ENCODE results near the gene ELMO1. TPM values are rescaled to one million over a fixed set of nuclear protein-coding genes. Genes with fewer than 3 reads are reported as not detected.

The ELMO1 gene
- total RNA-seq, 1 experiment from 2014 or later, result not detected

GRCh38 chr7:37283716-37284115, 164.9 kb downstream of the ELMO1 start:
- CTCF ChIA-PET, result interaction anchor here (0.5 kb wide), 1 partner anchor 36 kb away, joined by 3 read pairs; no protein-coding TSS in a partner anchor
- no TSS peak for BruUV-seq (replicated peaks)
- Histone ChIP-seq H3K4me3 (ENCODE audit: low read depth, low read length, poor library complexity, severe bottlenecking) (no peak overlapping the region), H3K9me3 (ENCODE audit: low read depth, low read length, poor library complexity, severe bottlenecking) (no peaks in the 10 kb centered on the region), H3K36me3 (ENCODE audit: insufficient read depth, low read length, poor library complexity, severe bottlenecking) (no peaks in the 10 kb centered on the region), H3K27ac (ENCODE audit: low read depth, low read length, poor library complexity, severe bottlenecking) (no peak overlapping the region), H3K4me1 (ENCODE audit: insufficient read depth, low read length, poor library complexity, severe bottlenecking) (no peaks in the 10 kb centered on the region), H3K27me3 (replicated peaks; ENCODE audit: insufficient read depth, low read depth, low read length, poor library complexity) (no peaks in the 10 kb centered on the region)
- intact Hi-C loops (cut with micrococcal nuclease; ENCODE audit: unreplicated experiment), result loop anchor here (5.0 kb wide), 1 partner anchor 224 kb away; no protein-coding TSS in a partner anchor
- TF ChIP-seq EZH2 (IDR thresholded peaks at IDR 0.05; ENCODE audit: borderline replicate concordance, low read depth, low read length, poor library complexity, severe bottlenecking) (no peak), CTCF (conservative IDR thresholded peaks at IDR 0.05; ENCODE audit: low read depth, low read length) (no peak)
- POLR2A ChIA-PET (ENCODE audit: low non-redundant PET), result no interaction called here
- no peak for DNase-seq (ENCODE audit: low spot score)

- Histone ChIP-seq H3K4me3 (ENCODE audit: low read depth, low read length, poor library complexity, severe bottlenecking) (no peak overlapping the region), H3K27ac (ENCODE audit: low read depth, low read length, poor library complexity, severe bottlenecking) (no peak overlapping the region), H3K9me3 (ENCODE audit: low read depth, low read length, poor library complexity, severe bottlenecking) (no peaks in the 10 kb centered on the region), H3K27me3 (replicated peaks; ENCODE audit: insufficient read depth, low read depth, low read length, poor library complexity) (no peaks in the 10 kb centered on the region), H3K4me1 (ENCODE audit: insufficient read depth, low read length, poor library complexity, severe bottlenecking) (no peaks in the 10 kb centered on the region), H3K36me3 (ENCODE audit: insufficient read depth, low read length, poor library complexity, severe bottlenecking) (no peaks in the 10 kb centered on the region)
- intact Hi-C loops (cut with micrococcal nuclease; ENCODE audit: unreplicated experiment), result loop anchor here (5.0 kb wide), 1 partner anchor 224 kb away; no protein-coding TSS in a partner anchor
- ChIA-PET POLR2A (ENCODE audit: low non-redundant PET) (no interaction called here), CTCF (no interaction called here)
- TF ChIP-seq CTCF (conservative IDR thresholded peaks at IDR 0.05; ENCODE audit: low read depth, low read length) (no peak), EZH2 (IDR thresholded peaks at IDR 0.05; ENCODE audit: borderline replicate concordance, low read depth, low read length, poor library complexity, severe bottlenecking) (no peak)
- no peak for DNase-seq (ENCODE audit: low spot score)
- no TSS peak for BruUV-seq (replicated peaks)
Measured at GRCh38 chr7:37282927-37283326, 165.7 kb downstream of the ELMO1 start.

GRCh38 chr7:37282093-37282444, 166.6 kb downstream of the ELMO1 start:
- no peak overlapping the region for H3K27ac ChIP-seq (ENCODE audit: low read depth, low read length, poor library complexity, severe bottlenecking)
- TF ChIP-seq CTCF (conservative IDR thresholded peaks at IDR 0.05; ENCODE audit: low read depth, low read length) (no peak), EZH2 (IDR thresholded peaks at IDR 0.05; ENCODE audit: borderline replicate concordance, low read depth, low read length, poor library complexity, severe bottlenecking) (no peak)
- H3K9me3 ChIP-seq (ENCODE audit: low read depth, low read length, poor library complexity, severe bottlenecking), result no peaks in the 10 kb centered on the region
- ChIA-PET CTCF (no interaction called here), POLR2A (ENCODE audit: low non-redundant PET) (no interaction called here)
- intact Hi-C loops (cut with micrococcal nuclease; ENCODE audit: unreplicated experiment), result loop anchor here (5.0 kb wide), 1 partner anchor 225 kb away; no protein-coding TSS in a partner anchor
- no TSS peak for BruUV-seq (replicated peaks)
- DNase-seq (ENCODE audit: low spot score), result no peak
- no peaks in the 10 kb centered on the region for H3K27me3 ChIP-seq (replicated peaks; ENCODE audit: insufficient read depth, low read depth, low read length, poor library complexity)
- H3K4me3 ChIP-seq (ENCODE audit: low read depth, low read length, poor library complexity, severe bottlenecking), result no peak overlapping the region
- H3K4me1 ChIP-seq (ENCODE audit: insufficient read depth, low read length, poor library complexity, severe bottlenecking), result no peaks in the 10 kb centered on the region
- H3K36me3 ChIP-seq (ENCODE audit: insufficient read depth, low read length, poor library complexity, severe bottlenecking), result no peaks in the 10 kb centered on the region

All from A673 (cell line).